Tibial nerve (tissue), 4 donors: ENCODE data around the gene PTPRG.

Experiments
- CTCF ChIP-seq, 5 experiments: fragments of 200-600 bp in 3 of 5; fragments of 450-650 bp in 2 of 5; sonication (generic) in 3 of 5; IDR thresholded peaks; one replicate each; pipeline ENCODE4 v1.5.1; 2016 to 2019; ENCODE audit warnings: antibody characterized with exemption in 5 of 5, mild to moderate bottlenecking in 3 of 5, moderate library complexity in 2 of 5
- EP300 ChIP-seq, 2 donors: sonication (generic); formaldehyde crosslinking; IDR thresholded peaks; one replicate each; pipeline ENCODE4 v1.6.1; 2017; ENCODE audit warnings: antibody characterized with exemption in 2 of 2, mild to moderate bottlenecking in 1 of 2

GRCh38 chr3:62049033-62049432, 487.7 kb downstream of the PTPRG start:
- no peak for TF ChIP-seq EP300 (IDR thresholded peaks at IDR 0.05)
- TF ChIP-seq CTCF (IDR thresholded peaks at IDR 0.05): no peak
